HCT116 (cell line): ENCODE results near the gene LDLRAD4. TPM values are rescaled to one million over a fixed set of nuclear protein-coding genes. Genes with fewer than 3 reads are reported as not detected.

ENCODE experiments used
- ATAC-seq: fragments of 200-7000 bp; cut with Tn5 transposase; 2 replicates; pipeline ENCODE4 v1.9.1; 2020; ENCODE audit warnings: mild to moderate bottlenecking, moderate library complexity
- BruUV-seq: library from RNA; stranded (reverse); fragments of 400-500 nt; replicated peaks from 2 replicates; lab custom pipeline; 2021; lab: Mats Ljungman, UMichigan
- CTCF ChIA-PET: fragments of 300-600 bp; sonication (Branson Sonifier 250); formaldehyde crosslinking; loops from one replicate; lab custom pipeline; 2021; ENCODE audit warnings: antibody characterized with exemption; lab: Charles Lee
- POLR2A ChIA-PET: fragments of 300-600, 350-600 bp; sonication (Branson Sonifier 250); formaldehyde crosslinking; loops from one replicate; lab custom pipeline; 2021; ENCODE audit warnings: antibody characterized with exemption; lab: Charles Lee
- RAD21 ChIA-PET, 2 experiments: fragments of 300-600 bp; sonication (Branson Sonifier 250); formaldehyde crosslinking; loops; one replicate each; lab custom pipeline; 2023; ENCODE audit warnings: low total read pairs in 2 of 2; ENCODE audit not compliant: uncharacterized antibody in 2 of 2, unreplicated experiment in 2 of 2, low non-redundant PET in 1 of 2; lab: Charles Lee
- DNase-seq: peaks from one replicate; pipeline ENCODE4 v3.0.0-alpha.2; 2010; ENCODE audit warnings: low read depth, low spot score
- H2AFZ ChIP-seq: fragments of 200-600 bp; shearing (Covaris generic), sonication (generic); 2 replicates; pipeline ENCODE4 v1.6.1; 2017; ENCODE audit warnings: low read depth, mixed run types, mixed read lengths, antibody characterized with exemption, low read length; ENCODE audit not compliant: poor library complexity, severe bottlenecking
- H3K27ac ChIP-seq: 2 replicates; pipeline ENCODE4 v1.5.1; 2012; ENCODE audit warnings: low read depth, low read length
- H3K27me3 ChIP-seq: fragments of 200-600 bp; sonication (generic); 2 replicates; pipeline ENCODE4 v1.6.1; 2016; ENCODE audit warnings: mixed run types, low read length, mixed read lengths; ENCODE audit not compliant: insufficient read depth
- H3K36me3 ChIP-seq, 2 experiments: fragments of 200-500 bp in 1 of 2; fragments of 200-600 bp in 1 of 2; sonication (Bioruptor generic) in 1 of 2; sonication (generic) in 1 of 2; 2 replicates each; pipeline versions ENCODE4 v1.5.1 to v1.6.1; 2014 to 2016; ENCODE audit warnings: low read length in 2 of 2, inconsistent platforms in 1 of 2, mixed read lengths in 1 of 2, mixed run types in 1 of 2; ENCODE audit not compliant: insufficient read depth in 2 of 2, control insufficient read depth in 1 of 2
- H3K4me1 ChIP-seq, 2 experiments: fragments of 200-600 bp in 1 of 2; sonication (generic) in 1 of 2; 2 replicates each; pipeline versions ENCODE4 v1.5.1 to v1.6.1; 2012 to 2017; ENCODE audit warnings: low read length in 2 of 2, inconsistent platforms in 1 of 2, mild to moderate bottlenecking in 1 of 2, mixed read lengths in 1 of 2, mixed run types in 1 of 2, moderate library complexity in 1 of 2; ENCODE audit not compliant: insufficient read depth in 2 of 2, control insufficient read depth in 1 of 2
- H3K4me2 ChIP-seq: fragments of 200-600 bp; sonication (generic); 2 replicates; pipeline ENCODE4 v1.6.1; 2017; ENCODE audit warnings: mixed run types, low read length, mixed read lengths
- H3K4me3 ChIP-seq, 2 experiments: fragments of 200-600 bp in 1 of 2; sonication (generic) in 1 of 2; replicated peaks in 1 of 2; 2 replicates each; pipeline ENCODE4 v1.5.1; 2011 to 2016; ENCODE audit warnings: low read length in 2 of 2, control low read depth in 1 of 2, low read depth in 1 of 2, mild to moderate bottlenecking in 1 of 2, mixed read lengths in 1 of 2, mixed run types in 1 of 2
- H3K79me2 ChIP-seq: fragments of 200-600 bp; sonication (generic); 2 replicates; pipeline ENCODE4 v1.6.1; 2017; ENCODE audit warnings: mild to moderate bottlenecking, mixed run types, low read length, moderate library complexity, mixed read lengths; ENCODE audit not compliant: insufficient read depth
- H3K9ac ChIP-seq: fragments of 200-600 bp; sonication (generic); 2 replicates; pipeline ENCODE4 v1.6.1; 2016; ENCODE audit warnings: low read length, mixed read lengths
- H3K9me2 ChIP-seq: fragments of 200-600 bp; sonication (generic), shearing (Covaris generic); 2 replicates; pipeline ENCODE4 v1.6.1; 2017; ENCODE audit warnings: mixed run types, mild to moderate bottlenecking, moderate library complexity; ENCODE audit not compliant: insufficient read depth
- H3K9me3 ChIP-seq, 2 experiments: fragments of 200-500 bp in 1 of 2; fragments of 200-600 bp in 1 of 2; sonication (Bioruptor generic) in 1 of 2; sonication (generic) in 1 of 2; 2 replicates each; pipeline ENCODE4 v1.6.1; 2014 to 2017; ENCODE audit warnings: low read length in 2 of 2, mixed read lengths in 2 of 2, inconsistent platforms in 1 of 2, low read depth in 1 of 2, mild to moderate bottlenecking in 1 of 2, mixed run types in 1 of 2, moderate library complexity in 1 of 2; ENCODE audit not compliant: control insufficient read depth in 1 of 2, insufficient read depth in 1 of 2
- H4K20me1 ChIP-seq: fragments of 200-600 bp; sonication (generic), shearing (Covaris generic); 2 replicates; pipeline ENCODE4 v1.6.1; 2017; ENCODE audit warnings: mixed run types, mild to moderate bottlenecking, moderate library complexity; ENCODE audit not compliant: insufficient read depth
- CBX3 ChIP-seq: IDR thresholded peaks from 2 replicates; pipeline ENCODE4 v1.6.1; 2012; ENCODE audit warnings: low read depth
- CEBPB ChIP-seq: IDR thresholded peaks from 2 replicates; pipeline ENCODE4 v1.6.1; 2012; ENCODE audit warnings: low read depth
- EGR1 ChIP-seq: IDR thresholded peaks from 2 replicates; pipeline ENCODE4 v1.6.1; 2012; ENCODE audit warnings: low read depth
- ELF1 ChIP-seq: IDR thresholded peaks from 2 replicates; pipeline ENCODE4 v1.6.1; 2012; ENCODE audit warnings: low read depth, borderline replicate concordance
- EZH2 ChIP-seq: fragments of 200-600 bp; sonication (generic); IDR thresholded peaks from 2 replicates; pipeline ENCODE4 v1.6.1; 2017; ENCODE audit warnings: antibody characterized with exemption, mixed run types
- FOSL1 ChIP-seq: IDR thresholded peaks from 2 replicates; pipeline ENCODE4 v1.6.1; 2012; ENCODE audit warnings: low read depth
- JUND ChIP-seq: IDR thresholded peaks from 2 replicates; pipeline ENCODE4 v1.6.1; 2012
- POLR2A ChIP-seq: IDR thresholded peaks from 2 replicates; pipeline ENCODE4 v1.7.0; 2011; ENCODE audit warnings: borderline replicate concordance; ENCODE audit not compliant: insufficient read depth, insufficient read length; ENCODE audit errors: extremely low read depth
- POLR2AphosphoS5 ChIP-seq: IDR thresholded peaks from 2 replicates; pipeline ENCODE4 v1.6.1; 2011; ENCODE audit warnings: mild to moderate bottlenecking, low read depth, low read length, moderate library complexity
- REST ChIP-seq: IDR thresholded peaks from 2 replicates; pipeline ENCODE4 v1.6.1; 2012; ENCODE audit warnings: low read depth
- SIN3A ChIP-seq: IDR thresholded peaks from 2 replicates; pipeline ENCODE4 v1.6.1; 2012; ENCODE audit warnings: low read depth
- SP1 ChIP-seq: IDR thresholded peaks from 2 replicates; pipeline ENCODE4 v1.6.1; 2012; ENCODE audit warnings: low read depth
- SRF ChIP-seq: IDR thresholded peaks from 2 replicates; pipeline ENCODE4 v1.6.1; 2012; ENCODE audit warnings: low read depth
- TCF7L2 ChIP-seq: IDR thresholded peaks from 2 replicates; pipeline ENCODE4 v1.7.0; 2011; ENCODE audit warnings: borderline replicate concordance, inconsistent platforms; ENCODE audit not compliant: insufficient read depth, insufficient read length; ENCODE audit errors: extremely low read depth
- YY1 ChIP-seq: IDR thresholded peaks from 2 replicates; pipeline ENCODE4 v1.6.1; 2011; ENCODE audit warnings: low read length, low read depth, moderate library complexity, mild to moderate bottlenecking; ENCODE audit not compliant: insufficient replicate concordance; ENCODE audit errors: extremely low read depth
- ZFX ChIP-seq: fragments of 450-650 bp; IDR thresholded peaks from 2 replicates; pipeline ENCODE4 v1.6.1; 2017
- ZNF274 ChIP-seq: fragments of 200-500 bp; sonication (Bioruptor generic); IDR thresholded peaks from 2 replicates; pipeline ENCODE4 v1.6.1; 2014; ENCODE audit warnings: mild to moderate bottlenecking, low read depth, low read length, inconsistent platforms
- intact Hi-C: fragments of 100-400 bp; cut with micrococcal nuclease; formaldehyde crosslinking; loops from 2 replicates; pipeline ENCODE4 v1.10.0; 2022
- total RNA-seq: library from RNA; stranded (reverse); gene quantifications from one replicate; pipeline ENCODE4 v1.2.1, GENCODE V29; 2021; ENCODE audit not compliant: unreplicated experiment
- TF ChIP-seq, protein P1 (sequence below): IDR thresholded peaks from 2 replicates; pipeline ENCODE4 v1.6.1; 2011; ENCODE audit warnings: mild to moderate bottlenecking, low read length, moderate library complexity; ENCODE audit not compliant: insufficient replicate concordance; ENCODE audit errors: extremely low read depth
- TF ChIP-seq, protein P2 (sequence below): IDR thresholded peaks from 2 replicates; pipeline ENCODE4 v1.6.1; 2012
- TF ChIP-seq, protein P3 (sequence below), 3 experiments: fragments of 200-600 bp in 1 of 3; sonication (generic) in 1 of 3; IDR thresholded peaks in 2 of 3; conservative IDR thresholded peaks in 1 of 3; 2 replicates each; pipeline ENCODE4 v1.5.1; 2012 to 2017; ENCODE audit warnings: low read depth in 2 of 3, low read length in 2 of 3, antibody characterized with exemption in 1 of 3, borderline replicate concordance in 1 of 3, control low read depth in 1 of 3, mild to moderate bottlenecking in 1 of 3, mixed read lengths in 1 of 3, mixed run types in 1 of 3, moderate library complexity in 1 of 3; ENCODE audit not compliant: insufficient read depth in 1 of 3

LDLRAD4 gene
- total RNA-seq, 1 experiment from 2014 or later, result 1.2 TPM

GRCh38 chr18:13412901-13413300 lies 194.3 kb downstream of the LDLRAD4 start (continued):
- no peak for TF ChIP-seq JUND
- no peak for TF ChIP-seq CBX3
- TF ChIP-seq ZNF274, result no peak
- TF ChIP-seq POLR2AphosphoS5, result no peak
- no peak for TF ChIP-seq EZH2
- no peak for TF ChIP-seq SRF
- TF ChIP-seq, all 23 proteins: peak for 0

DNA sequence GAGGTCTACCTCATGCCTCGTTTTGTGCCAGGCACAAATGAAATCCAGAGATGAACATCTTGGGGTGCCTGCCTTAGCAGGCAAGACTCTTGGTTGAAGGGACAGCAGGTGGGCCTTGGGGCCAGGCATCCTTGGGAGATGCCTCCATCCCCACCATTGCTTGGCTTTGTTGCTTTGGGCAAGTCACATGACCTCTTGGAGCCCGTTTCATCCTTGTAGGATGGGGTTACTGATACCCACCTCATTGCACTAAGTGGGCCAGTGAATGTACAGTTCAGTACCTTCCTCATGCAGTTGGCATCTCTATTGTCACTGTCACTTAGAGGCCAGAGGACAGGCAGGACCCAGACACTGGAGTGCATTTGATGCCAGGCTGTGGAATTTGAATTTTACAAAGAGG lies 195.5 kb downstream of the LDLRAD4 start:
- Histone ChIP-seq H4K20me1 (no peaks in the 10 kb centered on the region), H3K4me2 (no peak overlapping the region), H3K36me3 (no peaks in the 10 kb centered on the region), H3K4me1 (no peaks in the 10 kb centered on the region), H3K79me2 (no peaks in the 10 kb centered on the region), H2AFZ (no peak overlapping the region), H3K9me3 (no peaks in the 10 kb centered on the region), H3K9ac (no peak overlapping the region), H3K27me3 (no peaks in the 10 kb centered on the region), H3K9me2 (no peaks in the 10 kb centered on the region), H3K27ac (no peak overlapping the region), H3K4me3 (no peak overlapping the region)
- DNase-seq (no peak), ATAC-seq (no peak)
- CTCF ChIA-PET, result no interaction called here
- no TSS peak for BruUV-seq
- intact Hi-C loops, result loop anchor here (10.0 kb wide), 1 partner anchor 111 kb away; no protein-coding TSS in a partner anchor
- RAD21 ChIA-PET, result no interaction called here
- POLR2A ChIA-PET, result no interaction called here
- TF ChIP-seq, protein P1, sequence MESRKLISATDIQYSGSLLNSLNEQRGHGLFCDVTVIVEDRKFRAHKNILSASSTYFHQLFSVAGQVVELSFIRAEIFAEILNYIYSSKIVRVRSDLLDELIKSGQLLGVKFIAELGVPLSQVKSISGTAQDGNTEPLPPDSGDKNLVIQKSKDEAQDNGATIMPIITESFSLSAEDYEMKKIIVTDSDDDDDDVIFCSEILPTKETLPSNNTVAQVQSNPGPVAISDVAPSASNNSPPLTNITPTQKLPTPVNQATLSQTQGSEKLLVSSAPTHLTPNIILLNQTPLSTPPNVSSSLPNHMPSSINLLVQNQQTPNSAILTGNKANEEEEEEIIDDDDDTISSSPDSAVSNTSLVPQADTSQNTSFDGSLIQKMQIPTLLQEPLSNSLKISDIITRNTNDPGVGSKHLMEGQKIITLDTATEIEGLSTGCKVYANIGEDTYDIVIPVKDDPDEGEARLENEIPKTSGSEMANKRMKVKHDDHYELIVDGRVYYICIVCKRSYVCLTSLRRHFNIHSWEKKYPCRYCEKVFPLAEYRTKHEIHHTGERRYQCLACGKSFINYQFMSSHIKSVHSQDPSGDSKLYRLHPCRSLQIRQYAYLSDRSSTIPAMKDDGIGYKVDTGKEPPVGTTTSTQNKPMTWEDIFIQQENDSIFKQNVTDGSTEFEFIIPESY, result no peak
- TF ChIP-seq, protein P2, sequence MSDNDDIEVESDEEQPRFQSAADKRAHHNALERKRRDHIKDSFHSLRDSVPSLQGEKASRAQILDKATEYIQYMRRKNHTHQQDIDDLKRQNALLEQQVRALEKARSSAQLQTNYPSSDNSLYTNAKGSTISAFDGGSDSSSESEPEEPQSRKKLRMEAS, result no peak
- TF ChIP-seq ELF1 (no peak), YY1 (no peak), TCF7L2 (no peak), CEBPB (no peak), REST (no peak), ZFX (no peak), SIN3A (no peak), POLR2A (no peak), ZNF274 (no peak), EGR1 (no peak), POLR2AphosphoS5 (no peak), FOSL1 (no peak), SP1 (no peak), CBX3 (no peak)
- TF ChIP-seq, protein P3, sequence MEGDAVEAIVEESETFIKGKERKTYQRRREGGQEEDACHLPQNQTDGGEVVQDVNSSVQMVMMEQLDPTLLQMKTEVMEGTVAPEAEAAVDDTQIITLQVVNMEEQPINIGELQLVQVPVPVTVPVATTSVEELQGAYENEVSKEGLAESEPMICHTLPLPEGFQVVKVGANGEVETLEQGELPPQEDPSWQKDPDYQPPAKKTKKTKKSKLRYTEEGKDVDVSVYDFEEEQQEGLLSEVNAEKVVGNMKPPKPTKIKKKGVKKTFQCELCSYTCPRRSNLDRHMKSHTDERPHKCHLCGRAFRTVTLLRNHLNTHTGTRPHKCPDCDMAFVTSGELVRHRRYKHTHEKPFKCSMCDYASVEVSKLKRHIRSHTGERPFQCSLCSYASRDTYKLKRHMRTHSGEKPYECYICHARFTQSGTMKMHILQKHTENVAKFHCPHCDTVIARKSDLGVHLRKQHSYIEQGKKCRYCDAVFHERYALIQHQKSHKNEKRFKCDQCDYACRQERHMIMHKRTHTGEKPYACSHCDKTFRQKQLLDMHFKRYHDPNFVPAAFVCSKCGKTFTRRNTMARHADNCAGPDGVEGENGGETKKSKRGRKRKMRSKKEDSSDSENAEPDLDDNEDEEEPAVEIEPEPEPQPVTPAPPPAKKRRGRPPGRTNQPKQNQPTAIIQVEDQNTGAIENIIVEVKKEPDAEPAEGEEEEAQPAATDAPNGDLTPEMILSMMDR (IDR thresholded peaks at IDR 0.05 in 2 of 3, conservative IDR thresholded peaks at IDR 0.05 in 1 of 3; ENCODE audit: borderline replicate concordance in 1 of 3, insufficient read depth in 1 of 3, low read depth in 2 of 3, low read length in 2 of 3), result no peak
